Dendritic cell treated with granulocyte-macrophage colony-stimulating factor and Interleukin-4, amounts not matched to agents 40 ng/mL and 50 ng/mL, for 4 days (primary cell): ENCODE measurements around the gene PCDHGA7.
"Not testable (repeated sequence)": the region's sequence is repeated elsewhere in the genome, so short reads cannot be mapped to it uniquely, and the experiment has no call there.

Experiments used
- H3K27ac Mint-ChIP-seq: one replicate; pipeline ENCODE4 v1.8.0; 2022; ENCODE audit warnings: mild to moderate bottlenecking, mixed read lengths
- H3K27me3 Mint-ChIP-seq: one replicate; pipeline ENCODE4 v1.8.0; 2022; ENCODE audit warnings: mild to moderate bottlenecking, mixed read lengths
- H3K36me3 Mint-ChIP-seq: one replicate; pipeline ENCODE4 v1.8.0; 2022; ENCODE audit warnings: low read depth, mixed read lengths
- H3K4me1 Mint-ChIP-seq: one replicate; pipeline ENCODE4 v1.8.0; 2022; ENCODE audit warnings: low read depth, mixed read lengths
- H3K4me3 Mint-ChIP-seq: one replicate; pipeline ENCODE4 v1.8.0; 2022; ENCODE audit warnings: mild to moderate bottlenecking, moderate library complexity, mixed read lengths
- H3K9me3 Mint-ChIP-seq: one replicate; pipeline ENCODE4 v1.8.0; 2022; ENCODE audit warnings: mixed read lengths
- intact Hi-C: fragments of 100-400 bp; cut with micrococcal nuclease; formaldehyde crosslinking; loops from one replicate; pipeline ENCODE4 v1.15.0; 2022

The PCDHGA7 gene

GRCh38 chr5:141399555-141400258, 17.2 kb downstream of the PCDHGA7 start:
- H3K9me3 Mint-ChIP-seq, result peaks cover 45% of the 10 kb centered on the region
- H3K27me3 Mint-ChIP-seq, result peaks cover 76% of the 10 kb centered on the region
- no peak overlapping the region for H3K4me3 Mint-ChIP-seq

GRCh38 chr5:141402553-141403243, 20.2 kb downstream of the PCDHGA7 start, which contains the start of gene PCDHGA9:
Gene PCDHGA9 (plus strand): TSS chr5:141402778. CDS start chr5:141402953, 175 bp downstream.
- Mint-ChIP-seq H3K4me1 (no peaks in the 10 kb centered on the region), H3K36me3 (no peaks in the 10 kb centered on the region), H3K4me3 (no peak within 1 kb of the TSS), H3K27ac (no peak within 1 kb of the TSS), H3K9me3 (peaks cover 38% of the 10 kb centered on the region), H3K27me3 (peaks cover 77% of the 10 kb centered on the region)
- intact Hi-C loops, result no loop called here

More at GRCh38 chr5:141399555-141400258, 17.2 kb downstream of the PCDHGA7 start:
- Mint-ChIP-seq H3K36me3 (no peaks in the 10 kb centered on the region), H3K4me1 (no peaks in the 10 kb centered on the region), H3K27ac (no peak overlapping the region)
- intact Hi-C loops, result no loop called here

GRCh38 chr5:141403387-141403786, 20.8 kb downstream of the PCDHGA7 start:
- no peaks in the 10 kb centered on the region for H3K36me3 Mint-ChIP-seq
- peaks cover 5% of the 10 kb centered on the region for H3K4me1 Mint-ChIP-seq
- H3K9me3 Mint-ChIP-seq, result peaks cover 44% of the 10 kb centered on the region
- peaks cover 80% of the 10 kb centered on the region for H3K27me3 Mint-ChIP-seq
- no peak overlapping the region for H3K27ac Mint-ChIP-seq
- intact Hi-C loops, result no loop called here
- H3K4me3 Mint-ChIP-seq, result no peak overlapping the region

GRCh38 chr5:141407790-141408505, 25.4 kb downstream of the PCDHGA7 start, which contains the start of gene PCDHGB6:
Gene PCDHGB6 (plus strand): TSS chr5:141408021. CDS start chr5:141408203, 182 bp downstream.
- H3K27ac Mint-ChIP-seq, H3K4me1 Mint-ChIP-seq, intact Hi-C loops, H3K36me3 Mint-ChIP-seq: not testable (repeated sequence)
- H3K27me3 Mint-ChIP-seq, result peaks cover 84% of the 10 kb centered on the region
- H3K4me3 Mint-ChIP-seq, result peak within 1 kb of the TSS; percentile 74
- H3K9me3 Mint-ChIP-seq, result peaks cover 41% of the 10 kb centered on the region

GRCh38 chr5:141409598-141410306, 27.2 kb downstream of the PCDHGA7 start:
- Mint-ChIP-seq H3K4me1 (peaks cover 18% of the 10 kb centered on the region), H3K9me3 (peaks cover 28% of the 10 kb centered on the region), H3K36me3 (no peaks in the 10 kb centered on the region), H3K27ac (no peak overlapping the region), H3K4me3 (no peak overlapping the region), H3K27me3 (peaks cover 84% of the 10 kb centered on the region)
- intact Hi-C loops, result loop anchor here (10.0 kb wide), 1 partner anchor 85 kb away; the partner anchor contains the start of gene TAF7

- H3K27ac Mint-ChIP-seq, result no peak overlapping the region
- intact Hi-C loops, result loop anchor here (10.0 kb wide), 1 partner anchor 87 kb away; the partner anchor contains the start of gene TAF7
Measured at GRCh38 chr5:141411575-141411974, 29.0 kb downstream of the PCDHGA7 start.

GRCh38 chr5:141412854-141413539, 30.5 kb downstream of the PCDHGA7 start, which contains the start of gene PCDHGA10:
Gene PCDHGA10 (plus strand): TSS chr5:141412987. CDS start chr5:141413176, 189 bp downstream.
- Mint-ChIP-seq H3K4me3 (peak within 1 kb of the TSS; percentile 66), H3K27ac (no peak within 1 kb of the TSS), H3K9me3 (peaks cover 25% of the 10 kb centered on the region), H3K4me1 (peaks cover 26% of the 10 kb centered on the region), H3K36me3 (peaks cover 4% of the 10 kb centered on the region), H3K27me3 (peaks cover 81% of the 10 kb centered on the region)
- intact Hi-C loops, result loop anchor here (10.0 kb wide), 1 partner anchor 88 kb away; the partner anchor contains the start of gene TAF7

More at GRCh38 chr5:141411575-141411974, 29.0 kb downstream of the PCDHGA7 start:
- Mint-ChIP-seq H3K36me3 (no peaks in the 10 kb centered on the region), H3K4me3 (no peak overlapping the region), H3K27me3 (peaks cover 81% of the 10 kb centered on the region), H3K9me3 (peaks cover 28% of the 10 kb centered on the region), H3K4me1 (peaks cover 23% of the 10 kb centered on the region)

GRCh38 chr5:141413540-141414069, 31.1 kb downstream of the PCDHGA7 start:
- Mint-ChIP-seq H3K27ac (no peak overlapping the region), H3K36me3 (peaks cover 4% of the 10 kb centered on the region), H3K4me1 (peaks cover 26% of the 10 kb centered on the region), H3K27me3 (peaks cover 81% of the 10 kb centered on the region), H3K9me3 (peaks cover 25% of the 10 kb centered on the region), H3K4me3 (peak overlapping the region; percentile 66)
- intact Hi-C loops, result loop anchor here (10.0 kb wide), 1 partner anchor 89 kb away; the partner anchor contains the start of gene TAF7

GRCh38 chr5:141414548-141415274, 32.2 kb downstream of the PCDHGA7 start:
- H3K4me3 Mint-ChIP-seq, H3K27ac Mint-ChIP-seq, H3K36me3 Mint-ChIP-seq: not testable (repeated sequence)
- Mint-ChIP-seq H3K9me3 (peaks cover 22% of the 10 kb centered on the region), H3K4me1 (peaks cover 30% of the 10 kb centered on the region), H3K27me3 (peaks cover 81% of the 10 kb centered on the region)
- intact Hi-C loops, result loop anchor here (10.0 kb wide), 1 partner anchor 90 kb away; the partner anchor contains the start of gene TAF7

- Mint-ChIP-seq H3K9me3 (peaks cover 17% of the 10 kb centered on the region), H3K4me1 (peaks cover 30% of the 10 kb centered on the region), H3K27me3 (peaks cover 79% of the 10 kb centered on the region)
- not testable (repeated sequence) for H3K36me3 Mint-ChIP-seq, H3K4me3 Mint-ChIP-seq, H3K27ac Mint-ChIP-seq
- intact Hi-C loops, result loop anchor here (10.0 kb wide), 1 partner anchor 90 kb away; the partner anchor contains the start of gene TAF7
Measured at GRCh38 chr5:141415275-141415618, 32.7 kb downstream of the PCDHGA7 start.

- not testable (repeated sequence) for H3K27ac Mint-ChIP-seq, H3K36me3 Mint-ChIP-seq
- Mint-ChIP-seq H3K4me1 (peaks cover 39% of the 10 kb centered on the region), H3K4me3 (peak within 1 kb of the TSS; percentile 82), H3K9me3 (peaks cover 14% of the 10 kb centered on the region), H3K27me3 (peaks cover 82% of the 10 kb centered on the region)
- intact Hi-C loops, result loop anchor here (2.0 to 10.0 kb wide), 2 partner anchors 93 to 147 kb away; partner anchors contain the start of gene TAF7
Measured at GRCh38 chr5:141417494-141418172, 35.1 kb downstream of the PCDHGA7 start, which contains the start of gene PCDHGB7. Gene PCDHGB7 (plus strand): TSS chr5:141417677. CDS start chr5:141417860, 183 bp downstream.
